ENCODE data around the gene CCDC149.

Gene CCDC149

GRCh38 chr4:24887881-24888430 is 24.9 kb downstream of the CCDC149 start:
- ATAC-seq, result no peak
- TF ChIP-seq ARNTL (CRISPR knock-in tag; IDR thresholded peaks at IDR 0.05; ENCODE audit: borderline replicate concordance, low read depth) (no peak), TOX (CRISPR knock-in tag; IDR thresholded peaks at IDR 0.05; ENCODE audit: borderline replicate concordance) (no peak), ZNF70 (CRISPR knock-in tag; IDR thresholded peaks at IDR 0.05) (no peak), OSR1 (CRISPR knock-in tag; IDR thresholded peaks at IDR 0.05) (no peak), ISL1 (CRISPR knock-in tag; IDR thresholded peaks at IDR 0.05) (no peak), GLIS3 (CRISPR knock-in tag; IDR thresholded peaks at IDR 0.05) (no peak), ESRRG (CRISPR knock-in tag; IDR thresholded peaks at IDR 0.05) (no peak), SNAI2 (CRISPR knock-in tag; IDR thresholded peaks at IDR 0.05) (no peak), TCF4 (CRISPR knock-in tag; IDR thresholded peaks at IDR 0.05; ENCODE audit: borderline replicate concordance) (no peak), BACH2 (CRISPR knock-in tag; IDR thresholded peaks at IDR 0.05; ENCODE audit: borderline replicate concordance) (no peak), ZNF565 (CRISPR knock-in tag; conservative IDR thresholded peaks at IDR 0.05; ENCODE audit: low read depth) (no peak), TSHZ2 (CRISPR knock-in tag; IDR thresholded peaks at IDR 0.05) (no peak), RARB (CRISPR knock-in tag; IDR thresholded peaks at IDR 0.05) (no peak), PPARA (CRISPR knock-in tag; IDR thresholded peaks at IDR 0.05; ENCODE audit: borderline replicate concordance) (no peak), ZNF8 (CRISPR knock-in tag; IDR thresholded peaks at IDR 0.05) (no peak), POU6F1 (CRISPR knock-in tag; IDR thresholded peaks at IDR 0.05; ENCODE audit: borderline replicate concordance, low read depth) (no peak), ZFP30 (CRISPR knock-in tag; IDR thresholded peaks at IDR 0.05) (no peak)
- TF ChIP-seq, protein P1, sequence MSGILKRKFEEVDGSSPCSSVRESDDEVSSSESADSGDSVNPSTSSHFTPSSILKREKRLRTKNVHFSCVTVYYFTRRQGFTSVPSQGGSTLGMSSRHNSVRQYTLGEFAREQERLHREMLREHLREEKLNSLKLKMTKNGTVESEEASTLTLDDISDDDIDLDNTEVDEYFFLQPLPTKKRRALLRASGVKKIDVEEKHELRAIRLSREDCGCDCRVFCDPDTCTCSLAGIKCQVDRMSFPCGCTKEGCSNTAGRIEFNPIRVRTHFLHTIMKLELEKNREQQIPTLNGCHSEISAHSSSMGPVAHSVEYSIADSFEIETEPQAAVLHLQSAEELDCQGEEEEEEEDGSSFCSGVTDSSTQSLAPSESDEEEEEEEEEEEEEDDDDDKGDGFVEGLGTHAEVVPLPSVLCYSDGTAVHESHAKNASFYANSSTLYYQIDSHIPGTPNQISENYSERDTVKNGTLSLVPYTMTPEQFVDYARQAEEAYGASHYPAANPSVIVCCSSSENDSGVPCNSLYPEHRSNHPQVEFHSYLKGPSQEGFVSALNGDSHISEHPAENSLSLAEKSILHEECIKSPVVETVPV (CRISPR knock-in tag; IDR thresholded peaks at IDR 0.05), result no peak
- TF ChIP-seq, protein P2, sequence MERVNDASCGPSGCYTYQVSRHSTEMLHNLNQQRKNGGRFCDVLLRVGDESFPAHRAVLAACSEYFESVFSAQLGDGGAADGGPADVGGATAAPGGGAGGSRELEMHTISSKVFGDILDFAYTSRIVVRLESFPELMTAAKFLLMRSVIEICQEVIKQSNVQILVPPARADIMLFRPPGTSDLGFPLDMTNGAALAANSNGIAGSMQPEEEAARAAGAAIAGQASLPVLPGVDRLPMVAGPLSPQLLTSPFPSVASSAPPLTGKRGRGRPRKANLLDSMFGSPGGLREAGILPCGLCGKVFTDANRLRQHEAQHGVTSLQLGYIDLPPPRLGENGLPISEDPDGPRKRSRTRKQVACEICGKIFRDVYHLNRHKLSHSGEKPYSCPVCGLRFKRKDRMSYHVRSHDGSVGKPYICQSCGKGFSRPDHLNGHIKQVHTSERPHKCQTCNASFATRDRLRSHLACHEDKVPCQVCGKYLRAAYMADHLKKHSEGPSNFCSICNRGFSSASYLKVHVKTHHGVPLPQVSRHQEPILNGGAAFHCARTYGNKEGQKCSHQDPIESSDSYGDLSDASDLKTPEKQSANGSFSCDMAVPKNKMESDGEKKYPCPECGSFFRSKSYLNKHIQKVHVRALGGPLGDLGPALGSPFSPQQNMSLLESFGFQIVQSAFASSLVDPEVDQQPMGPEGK (CRISPR knock-in tag; IDR thresholded peaks at IDR 0.05; ENCODE audit: borderline replicate concordance), result no peak

DNA sequence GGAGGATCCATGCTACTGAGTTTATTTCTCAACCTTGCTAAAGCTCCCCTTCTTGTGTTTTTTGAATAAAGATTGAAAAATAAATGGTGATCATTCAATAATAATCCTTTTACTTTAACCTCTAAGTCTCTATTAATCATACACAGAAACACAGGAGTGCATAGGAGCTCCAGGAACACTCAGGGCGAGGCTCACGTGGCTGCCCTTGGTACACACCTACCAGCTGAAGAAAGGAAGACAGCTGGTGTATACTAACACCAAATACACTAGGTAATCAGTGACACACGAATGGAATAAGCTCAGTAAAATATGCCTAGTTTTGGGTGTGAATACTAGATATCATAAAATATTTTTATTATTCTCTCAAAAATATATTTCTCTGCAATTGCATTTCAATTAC is 26.2 kb downstream of the CCDC149 start:
- ATAC-seq, result no peak
- TF ChIP-seq TCF4 (CRISPR knock-in tag; IDR thresholded peaks at IDR 0.05; ENCODE audit: borderline replicate concordance), result no peak
- TF ChIP-seq ARNTL (CRISPR knock-in tag; IDR thresholded peaks at IDR 0.05; ENCODE audit: borderline replicate concordance, low read depth), result no peak
- no peak for TF ChIP-seq ZNF70 (CRISPR knock-in tag; IDR thresholded peaks at IDR 0.05)
- TF ChIP-seq ZNF8 (CRISPR knock-in tag; IDR thresholded peaks at IDR 0.05), result no peak
- TF ChIP-seq GLIS3 (CRISPR knock-in tag; IDR thresholded peaks at IDR 0.05), result no peak
- TF ChIP-seq ESRRG (CRISPR knock-in tag; IDR thresholded peaks at IDR 0.05), result no peak
- TF ChIP-seq, protein P1 (CRISPR knock-in tag; IDR thresholded peaks at IDR 0.05), result no peak
- TF ChIP-seq, protein P3, sequence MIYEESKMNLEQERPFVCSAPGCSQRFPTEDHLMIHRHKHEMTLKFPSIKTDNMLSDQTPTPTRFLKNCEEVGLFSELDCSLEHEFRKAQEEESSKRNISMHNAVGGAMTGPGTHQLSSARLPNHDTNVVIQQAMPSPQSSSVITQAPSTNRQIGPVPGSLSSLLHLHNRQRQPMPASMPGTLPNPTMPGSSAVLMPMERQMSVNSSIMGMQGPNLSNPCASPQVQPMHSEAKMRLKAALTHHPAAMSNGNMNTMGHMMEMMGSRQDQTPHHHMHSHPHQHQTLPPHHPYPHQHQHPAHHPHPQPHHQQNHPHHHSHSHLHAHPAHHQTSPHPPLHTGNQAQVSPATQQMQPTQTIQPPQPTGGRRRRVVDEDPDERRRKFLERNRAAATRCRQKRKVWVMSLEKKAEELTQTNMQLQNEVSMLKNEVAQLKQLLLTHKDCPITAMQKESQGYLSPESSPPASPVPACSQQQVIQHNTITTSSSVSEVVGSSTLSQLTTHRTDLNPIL (CRISPR knock-in tag; IDR thresholded peaks at IDR 0.05; ENCODE audit: low read depth), result no peak
- no peak for TF ChIP-seq POU6F1 (CRISPR knock-in tag; IDR thresholded peaks at IDR 0.05; ENCODE audit: borderline replicate concordance, low read depth)
- no peak for TF ChIP-seq OSR1 (CRISPR knock-in tag; IDR thresholded peaks at IDR 0.05)
- TF ChIP-seq TOX (CRISPR knock-in tag; IDR thresholded peaks at IDR 0.05; ENCODE audit: borderline replicate concordance), result no peak
- TF ChIP-seq, protein P2 (CRISPR knock-in tag; IDR thresholded peaks at IDR 0.05; ENCODE audit: borderline replicate concordance), result no peak
- no peak for TF ChIP-seq ZNF565 (CRISPR knock-in tag; conservative IDR thresholded peaks at IDR 0.05; ENCODE audit: low read depth)

Measured in SK-N-SH treated with all-trans-retinoic acid at 6 μM for 48 hours (cell line).